HUES48 (cell line): ENCODE measurements around the gene RAB14.
A peak's percentile ranks its signal among the peaks of the same experiment; 100 is the strongest.

Experiments used
- H3K27ac ChIP-seq: one replicate; pipeline ENCODE4 v1.7.0; 2013; ENCODE audit warnings: low read depth, low read length, inconsistent platforms
- H3K27me3 ChIP-seq: 2 replicates; pipeline ENCODE4 v1.6.1; 2013; ENCODE audit warnings: mild to moderate bottlenecking, low read length; ENCODE audit not compliant: control insufficient read depth, insufficient read depth
- H3K36me3 ChIP-seq: 2 replicates; pipeline ENCODE4 v1.6.1; 2013; ENCODE audit warnings: low read length; ENCODE audit not compliant: control insufficient read depth, insufficient read depth
- H3K4me1 ChIP-seq: 2 replicates; pipeline ENCODE4 v1.6.1; 2013; ENCODE audit warnings: mild to moderate bottlenecking, low read length; ENCODE audit not compliant: control insufficient read depth, insufficient read depth
- H3K4me3 ChIP-seq: 2 replicates; pipeline ENCODE4 v1.5.1; 2013; ENCODE audit warnings: mild to moderate bottlenecking, low read depth, low read length
- H3K9ac ChIP-seq: 2 replicates; pipeline ENCODE4 v1.6.1; 2013; ENCODE audit warnings: mild to moderate bottlenecking, low read depth, low read length, moderate library complexity
- H3K9me3 ChIP-seq: 2 replicates; pipeline ENCODE4 v1.6.1; 2013; ENCODE audit warnings: low read length; ENCODE audit not compliant: control insufficient read depth, insufficient read depth

RAB14 gene

GRCh38 chr9:121234832-121235161, 33.1 kb upstream of the RAB14 start:
- no peaks in the 10 kb centered on the region for H3K27me3 ChIP-seq
- H3K36me3 ChIP-seq, result no peaks in the 10 kb centered on the region
- H3K4me3 ChIP-seq, result no peak overlapping the region
- no peak overlapping the region for H3K27ac ChIP-seq
- H3K4me1 ChIP-seq, result no peaks in the 10 kb centered on the region
- no peak overlapping the region for H3K9ac ChIP-seq
- H3K9me3 ChIP-seq, result no peaks in the 10 kb centered on the region

- no peaks in the 10 kb centered on the region for H3K36me3 ChIP-seq
- no peaks in the 10 kb centered on the region for H3K4me1 ChIP-seq
- H3K9me3 ChIP-seq, result no peaks in the 10 kb centered on the region
- no peak overlapping the region for H3K4me3 ChIP-seq
- H3K27ac ChIP-seq, result no peak overlapping the region
- no peaks in the 10 kb centered on the region for H3K27me3 ChIP-seq
- no peak overlapping the region for H3K9ac ChIP-seq
Observed at GRCh38 chr9:121233906-121234831, 32.5 kb upstream of the RAB14 start.

- Histone ChIP-seq H3K9me3 (no peaks in the 10 kb centered on the region), H3K9ac (no peak overlapping the region), H3K36me3 (no peaks in the 10 kb centered on the region), H3K27ac (no peak overlapping the region), H3K4me3 (no peak overlapping the region), H3K27me3 (no peaks in the 10 kb centered on the region), H3K4me1 (no peaks in the 10 kb centered on the region)
Observed at GRCh38 chr9:121232251-121232650, 30.6 kb upstream of the RAB14 start.

- no peaks in the 10 kb centered on the region for H3K36me3 ChIP-seq
- H3K4me3 ChIP-seq, result no peak overlapping the region
- H3K9ac ChIP-seq, result no peak overlapping the region
- no peaks in the 10 kb centered on the region for H3K4me1 ChIP-seq
- H3K27me3 ChIP-seq, result no peaks in the 10 kb centered on the region
- no peaks in the 10 kb centered on the region for H3K9me3 ChIP-seq
- H3K27ac ChIP-seq, result no peak overlapping the region
Observed at GRCh38 chr9:121230256-121230655, 28.6 kb upstream of the RAB14 start.

GRCh38 chr9:121227862-121228261, 26.2 kb upstream of the RAB14 start:
- no peak overlapping the region for H3K4me3 ChIP-seq
- H3K36me3 ChIP-seq, result no peaks in the 10 kb centered on the region
- no peak overlapping the region for H3K27ac ChIP-seq
- H3K9ac ChIP-seq, result no peak overlapping the region
- H3K27me3 ChIP-seq, result no peaks in the 10 kb centered on the region
- no peaks in the 10 kb centered on the region for H3K9me3 ChIP-seq
- H3K4me1 ChIP-seq, result 0 out of 2 replicates have a peak, but pooled peaks cover under 1% of the 10 kb centered on the region

GRCh38 chr9:121226175-121226574, 24.5 kb upstream of the RAB14 start:
- no peaks in the 10 kb centered on the region for H3K9me3 ChIP-seq
- peaks cover 17% of the 10 kb centered on the region for H3K4me1 ChIP-seq
- H3K36me3 ChIP-seq, result no peaks in the 10 kb centered on the region
- no peak overlapping the region for H3K9ac ChIP-seq
- no peak overlapping the region for H3K4me3 ChIP-seq
- H3K27ac ChIP-seq, result no peak overlapping the region
- no peaks in the 10 kb centered on the region for H3K27me3 ChIP-seq

- H3K36me3 ChIP-seq, result no peaks in the 10 kb centered on the region
- no peak overlapping the region for H3K27ac ChIP-seq
- H3K9me3 ChIP-seq, result no peaks in the 10 kb centered on the region
- H3K9ac ChIP-seq, result no peak overlapping the region
- peaks cover 24% of the 10 kb centered on the region for H3K4me1 ChIP-seq
- no peak overlapping the region for H3K4me3 ChIP-seq
- H3K27me3 ChIP-seq, result no peaks in the 10 kb centered on the region
Observed at GRCh38 chr9:121225240-121225639, 23.6 kb upstream of the RAB14 start.

GRCh38 chr9:121222524-121223171, 21.0 kb upstream of the RAB14 start:
- Histone ChIP-seq H3K9me3 (no peaks in the 10 kb centered on the region), H3K27ac (no peak overlapping the region), H3K4me1 (peaks cover 30% of the 10 kb centered on the region), H3K4me3 (no peak overlapping the region), H3K36me3 (no peaks in the 10 kb centered on the region), H3K9ac (no peak overlapping the region), H3K27me3 (no peaks in the 10 kb centered on the region)

GRCh38 chr9:121221664-121222055, 20.0 kb upstream of the RAB14 start:
- no peaks in the 10 kb centered on the region for H3K36me3 ChIP-seq
- peak overlapping the region; percentile 30; the same call in 1 of the 2 replicates for H3K4me3 ChIP-seq
- H3K9ac ChIP-seq, result peak overlapping the region; percentile 12
- peak overlapping the region; percentile 88 for H3K27ac ChIP-seq
- no peaks in the 10 kb centered on the region for H3K9me3 ChIP-seq
- no peaks in the 10 kb centered on the region for H3K27me3 ChIP-seq
- peaks cover 30% of the 10 kb centered on the region for H3K4me1 ChIP-seq

GRCh38 chr9:121220996-121221663, 19.5 kb upstream of the RAB14 start:
- H3K27ac ChIP-seq, result peak overlapping the region; percentile 88
- H3K27me3 ChIP-seq, result no peaks in the 10 kb centered on the region
- no peaks in the 10 kb centered on the region for H3K36me3 ChIP-seq
- peak overlapping the region; percentile 31; the same call in 1 of the 2 replicates for H3K4me3 ChIP-seq
- peaks cover 30% of the 10 kb centered on the region for H3K4me1 ChIP-seq
- H3K9me3 ChIP-seq, result no peaks in the 10 kb centered on the region
- H3K9ac ChIP-seq, result peak overlapping the region; percentile 12

- no peaks in the 10 kb centered on the region for H3K27me3 ChIP-seq
- H3K9ac ChIP-seq, result no peak overlapping the region
- no peak overlapping the region for H3K27ac ChIP-seq
- H3K4me1 ChIP-seq, result peaks cover 30% of the 10 kb centered on the region
- H3K36me3 ChIP-seq, result no peaks in the 10 kb centered on the region
- H3K4me3 ChIP-seq, result no peak overlapping the region
- H3K9me3 ChIP-seq, result no peaks in the 10 kb centered on the region
Observed at GRCh38 chr9:121219530-121219929, 17.9 kb upstream of the RAB14 start.
